Body of pancreas (tissue), 4 donors: ENCODE results near the gene TMEM242. TPM values are rescaled to one million over a fixed set of nuclear protein-coding genes. Genes with fewer than 3 reads are reported as not detected.

Experiments
- ATAC-seq: fragments of 150-250 bp; one replicate; pipeline ENCODE4 v1.9.1; 2016
- DNase-seq, 4 donors: peaks; one replicate each; pipeline ENCODE4 v3.0.0-alpha.2; 2019
- H3K27ac ChIP-seq, 4 donors: fragments of 200-600 bp; sonication (generic); 1 replicate in 3 of 4; 2 replicates in 1 of 4; pipeline versions ENCODE4 v1.5.1 to v1.6.1; 2016 to 2019; ENCODE audit warnings: mild to moderate bottlenecking in 1 of 4, mixed read lengths in 1 of 4, moderate library complexity in 1 of 4
- H3K27me3 ChIP-seq, 2 donors: fragments of 200-600 bp; sonication (generic); one replicate each; pipeline ENCODE4 v1.6.0; 2016; ENCODE audit warnings: mild to moderate bottlenecking in 1 of 2
- H3K36me3 ChIP-seq, 2 donors: fragments of 200-600 bp; sonication (generic); replicated peaks in 1 of 2; 2 replicates each; pipeline ENCODE4 v1.5.1; 2016; ENCODE audit warnings: low read depth in 2 of 2; ENCODE audit not compliant: insufficient read depth in 1 of 2
- H3K4me1 ChIP-seq: fragments of 200-600 bp; sonication (generic); one replicate; pipeline ENCODE4 v1.6.0; 2016
- H3K4me3 ChIP-seq, 2 donors: fragments of 200-600 bp; sonication (generic); 1 replicate in 1 of 2; 2 replicates in 1 of 2; pipeline ENCODE4 v1.5.1; 2016 to 2019
- H3K9me3 ChIP-seq, 3 donors: fragments of 200-600 bp; sonication (generic); 1 replicate in 2 of 3; 2 replicates in 1 of 3; pipeline ENCODE4 v1.5.1; 2016
- POLR2A ChIP-seq, 3 donors: fragments of 450-650 bp; IDR thresholded peaks; one replicate each; pipeline ENCODE4 v1.6.1; 2016; ENCODE audit warnings: antibody characterized with exemption in 3 of 3, mild to moderate bottlenecking in 2 of 3
- WGBS, 2 donors: methylation state at CpG; one replicate each; pipeline ENCODE4 v1.1.5; 2017; 5-methylcytosine and 5-hydroxymethylcytosine counted together
- intact Hi-C: fragments of 100-400 bp; cut with DNase I; formaldehyde crosslinking; loops from one replicate; pipeline ENCODE4 v1.15.1; 2023
- total RNA-seq, 2 donors: library from RNA; depleted of rRNA; stranded (reverse); fragments of >200 nt; gene quantifications; one replicate each; pipeline ENCODE4 v1.1.0, GENCODE V29; 2016
- TF ChIP-seq, protein P1 (sequence below), 7 experiments: fragments of 450-650 bp in 4 of 7; fragments of 200-600 bp in 3 of 7; sonication (generic) in 3 of 7; IDR thresholded peaks; one replicate each; pipeline ENCODE4 v1.5.1; 2016 to 2019; ENCODE audit warnings: antibody characterized with exemption in 7 of 7

TMEM242 gene
- total RNA-seq, 2 donors from 2014 or later, result 1.6 to 6.2 TPM

DNA sequence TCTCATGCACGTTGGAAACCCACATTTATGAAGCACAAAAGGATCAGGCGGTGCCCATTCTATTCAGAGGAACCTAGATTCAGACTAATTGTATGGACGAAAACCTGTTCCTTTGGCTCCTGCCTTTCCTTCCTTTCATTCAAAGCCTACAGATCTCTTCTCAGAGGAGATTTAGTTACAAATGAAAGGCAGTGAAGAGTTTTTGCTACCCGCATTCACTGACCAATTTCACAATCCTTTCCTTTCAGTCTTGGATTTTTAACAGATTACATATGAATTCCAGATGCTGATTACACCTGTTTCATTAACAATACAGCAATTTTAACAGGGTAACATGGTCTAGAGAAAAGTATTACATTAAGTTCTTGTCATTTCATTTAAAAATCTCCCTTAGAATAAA, 32.0 kb downstream of the TMEM242 start:
- H3K27ac ChIP-seq, result no peak overlapping the region
- TF ChIP-seq POLR2A (IDR thresholded peaks at IDR 0.05), result no peak
- TF ChIP-seq, protein P1, sequence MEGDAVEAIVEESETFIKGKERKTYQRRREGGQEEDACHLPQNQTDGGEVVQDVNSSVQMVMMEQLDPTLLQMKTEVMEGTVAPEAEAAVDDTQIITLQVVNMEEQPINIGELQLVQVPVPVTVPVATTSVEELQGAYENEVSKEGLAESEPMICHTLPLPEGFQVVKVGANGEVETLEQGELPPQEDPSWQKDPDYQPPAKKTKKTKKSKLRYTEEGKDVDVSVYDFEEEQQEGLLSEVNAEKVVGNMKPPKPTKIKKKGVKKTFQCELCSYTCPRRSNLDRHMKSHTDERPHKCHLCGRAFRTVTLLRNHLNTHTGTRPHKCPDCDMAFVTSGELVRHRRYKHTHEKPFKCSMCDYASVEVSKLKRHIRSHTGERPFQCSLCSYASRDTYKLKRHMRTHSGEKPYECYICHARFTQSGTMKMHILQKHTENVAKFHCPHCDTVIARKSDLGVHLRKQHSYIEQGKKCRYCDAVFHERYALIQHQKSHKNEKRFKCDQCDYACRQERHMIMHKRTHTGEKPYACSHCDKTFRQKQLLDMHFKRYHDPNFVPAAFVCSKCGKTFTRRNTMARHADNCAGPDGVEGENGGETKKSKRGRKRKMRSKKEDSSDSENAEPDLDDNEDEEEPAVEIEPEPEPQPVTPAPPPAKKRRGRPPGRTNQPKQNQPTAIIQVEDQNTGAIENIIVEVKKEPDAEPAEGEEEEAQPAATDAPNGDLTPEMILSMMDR (IDR thresholded peaks at IDR 0.05), result no peak
- intact Hi-C loops, result no loop called here
- no peak for ATAC-seq
- no peaks in the 10 kb centered on the region for H3K4me1 ChIP-seq
- no peak for DNase-seq
- no peaks in the 10 kb centered on the region for H3K9me3 ChIP-seq
- WGBS, 2 donors, result 89 to 95% methylated on average over 4 of the region's 4 CpGs
- no peak overlapping the region for H3K4me3 ChIP-seq
- H3K36me3 ChIP-seq, result peaks cover 0 to 5% of the 10 kb centered on the region in 2 donors
- no peaks in the 10 kb centered on the region for H3K27me3 ChIP-seq

DNA sequence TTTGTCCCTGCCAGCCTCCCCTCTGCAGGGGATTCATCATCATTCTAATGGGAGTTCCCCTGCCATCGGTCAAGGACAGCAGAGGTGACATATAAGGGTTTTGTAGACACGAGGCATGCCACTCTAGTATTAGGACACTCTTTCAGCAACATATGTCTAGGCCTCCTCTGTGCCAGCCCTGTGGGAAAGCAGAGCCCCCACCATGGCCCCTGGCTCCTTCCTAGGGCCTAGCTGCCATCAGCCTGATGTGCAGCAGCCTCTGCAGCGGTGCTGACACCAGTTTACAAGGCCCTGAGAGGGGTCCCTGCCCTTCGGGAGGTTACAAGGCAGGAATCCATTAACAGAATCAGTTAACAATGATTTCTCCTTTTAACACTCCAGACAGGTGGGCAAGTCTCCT, 32.5 kb downstream of the TMEM242 start:
- ATAC-seq, result no peak
- Histone ChIP-seq H3K4me1 (peaks cover 1% of the 10 kb centered on the region), H3K9me3 (no peaks in the 10 kb centered on the region), H3K27ac (no peak overlapping the region), H3K4me3 (no peak overlapping the region), H3K36me3 (peaks cover 0 to 5% of the 10 kb centered on the region in 2 donors), H3K27me3 (no peaks in the 10 kb centered on the region)
- intact Hi-C loops, result no loop called here
- TF ChIP-seq POLR2A (IDR thresholded peaks at IDR 0.05), result no peak
- TF ChIP-seq, protein P1 (IDR thresholded peaks at IDR 0.05), result no peak
- WGBS, 2 donors, result 83 to 91% methylated on average over 4 of the region's 4 CpGs
- DNase-seq, result no peak

DNA sequence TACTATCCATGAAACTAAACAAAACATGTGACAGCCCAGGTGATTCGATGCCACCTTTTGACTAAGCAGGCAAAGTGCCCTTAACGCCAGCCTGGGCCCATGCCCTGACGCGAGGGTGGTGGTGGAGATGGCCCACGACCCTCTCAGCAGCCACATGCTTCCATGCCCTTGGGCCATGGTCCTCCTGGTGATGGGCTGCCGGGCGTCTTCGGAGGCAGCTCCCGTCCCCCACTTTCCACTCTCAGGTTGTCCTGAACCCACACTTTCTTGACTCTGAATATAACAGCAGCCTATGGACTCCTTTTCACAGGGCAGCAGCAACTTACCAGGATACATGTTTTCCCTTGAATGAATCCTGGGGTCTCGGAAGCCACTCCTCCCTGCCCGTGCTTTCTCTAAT, 33.6 kb downstream of the TMEM242 start:
- intact Hi-C loops, result no loop called here
- ATAC-seq (no peak), DNase-seq (no peak)
- H3K27ac ChIP-seq, result no peak overlapping the region
- H3K4me1 ChIP-seq, result peaks cover 11% of the 10 kb centered on the region
- no peaks in the 10 kb centered on the region for H3K27me3 ChIP-seq
- TF ChIP-seq POLR2A (IDR thresholded peaks at IDR 0.05), result no peak
- TF ChIP-seq, protein P1 (IDR thresholded peaks at IDR 0.05), result no peak
- WGBS, 2 donors, result 95 to 98% methylated on average over 11 of the region's 11 CpGs
- no peak overlapping the region for H3K4me3 ChIP-seq
- H3K9me3 ChIP-seq, result no peaks in the 10 kb centered on the region
- H3K36me3 ChIP-seq, result peaks cover 0 to 5% of the 10 kb centered on the region in 2 donors

DNA sequence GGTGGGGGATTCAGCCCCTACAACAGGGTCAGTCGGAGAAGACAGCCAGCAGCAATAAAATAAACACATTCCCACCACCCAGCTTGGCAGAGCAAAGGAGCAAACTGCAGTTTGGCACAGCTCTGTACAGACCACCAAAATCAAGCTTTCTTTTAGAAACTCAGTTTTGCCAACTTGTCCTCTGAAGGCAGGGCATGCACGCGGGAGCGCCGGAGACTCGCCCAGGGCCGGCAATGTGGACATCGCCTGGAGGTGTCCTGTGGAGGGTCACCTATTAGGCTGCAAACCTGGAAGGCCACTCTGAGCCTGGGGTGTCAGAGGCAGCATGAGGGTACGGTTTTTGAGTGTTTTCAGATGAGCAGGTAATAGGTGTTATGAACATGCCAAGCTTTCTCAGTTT, 34.7 kb downstream of the TMEM242 start:
- 94 to 96% methylated on average over 8 to 9 of the region's 9 CpGs for WGBS, 2 donors
- TF ChIP-seq POLR2A (IDR thresholded peaks at IDR 0.05), result no peak
- TF ChIP-seq, protein P1 (IDR thresholded peaks at IDR 0.05), result no peak
- no peaks in the 10 kb centered on the region for H3K9me3 ChIP-seq
- no peaks in the 10 kb centered on the region for H3K27me3 ChIP-seq
- H3K27ac ChIP-seq, result no peak overlapping the region
- DNase-seq (no peak), ATAC-seq (no peak)
- no peak overlapping the region for H3K4me3 ChIP-seq
- H3K36me3 ChIP-seq, result peaks cover 0 to 5% of the 10 kb centered on the region in 2 donors
- peaks cover 14% of the 10 kb centered on the region for H3K4me1 ChIP-seq
- intact Hi-C loops, result no loop called here

DNA sequence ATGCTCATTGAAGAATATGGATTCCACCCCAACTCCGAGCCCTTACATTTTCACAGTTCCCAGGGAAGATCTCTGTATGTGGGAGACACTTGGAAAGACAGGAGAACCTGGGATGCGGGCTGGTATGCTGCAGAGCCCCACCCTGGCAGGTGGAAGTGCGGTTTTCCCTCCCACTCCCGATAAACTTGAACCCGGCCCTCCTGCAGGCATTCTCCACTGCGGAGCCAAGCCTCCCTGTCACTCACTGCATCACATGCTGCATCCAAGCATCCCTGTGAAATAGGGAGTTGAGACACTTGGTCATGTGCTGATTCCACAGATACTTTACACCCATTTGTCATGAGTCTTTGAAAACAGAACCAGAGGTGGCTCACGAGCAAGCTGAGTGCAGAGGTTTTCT, 35.4 kb downstream of the TMEM242 start:
- Histone ChIP-seq H3K4me3 (no peak overlapping the region), H3K27me3 (no peaks in the 10 kb centered on the region), H3K9me3 (no peaks in the 10 kb centered on the region), H3K36me3 (peaks cover 0 to 5% of the 10 kb centered on the region in 2 donors), H3K27ac (no peak overlapping the region), H3K4me1 (peaks cover 14% of the 10 kb centered on the region)
- no peak for ATAC-seq
- intact Hi-C loops, result no loop called here
- TF ChIP-seq, protein P1 (IDR thresholded peaks at IDR 0.05), result no peak
- no peak for TF ChIP-seq POLR2A (IDR thresholded peaks at IDR 0.05)
- no peak for DNase-seq
- WGBS, 2 donors, result 94 to 100% methylated on average over 2 to 7 of the region's 7 CpGs
